ENCODE data around the gene NLGN4Y.

DNA sequence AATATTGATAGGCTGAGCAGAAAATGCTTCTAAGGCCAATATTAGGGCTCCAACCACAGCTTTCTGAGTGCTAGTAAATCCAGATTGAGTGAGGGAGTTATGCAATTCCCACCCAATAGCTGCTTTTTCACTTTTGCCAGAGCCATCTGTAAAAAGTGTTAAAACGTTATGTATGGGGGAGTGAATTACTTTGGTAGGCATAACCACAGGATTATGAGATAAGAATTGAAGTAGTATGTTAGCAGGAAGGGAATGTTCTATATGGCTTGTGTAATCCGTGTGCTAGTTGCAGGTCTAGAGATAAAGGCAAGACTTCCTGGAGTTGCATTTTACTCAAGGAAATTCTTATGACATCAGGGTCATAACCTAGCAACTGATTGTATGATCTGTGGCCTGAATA, 347.6 kb downstream of the NLGN4Y start:
- TF ChIP-seq EP300 (IDR thresholded peaks at IDR 0.05) = no peak
- no peak for TF ChIP-seq POLR2A (IDR thresholded peaks at IDR 0.05)
- TF ChIP-seq, protein P1, sequence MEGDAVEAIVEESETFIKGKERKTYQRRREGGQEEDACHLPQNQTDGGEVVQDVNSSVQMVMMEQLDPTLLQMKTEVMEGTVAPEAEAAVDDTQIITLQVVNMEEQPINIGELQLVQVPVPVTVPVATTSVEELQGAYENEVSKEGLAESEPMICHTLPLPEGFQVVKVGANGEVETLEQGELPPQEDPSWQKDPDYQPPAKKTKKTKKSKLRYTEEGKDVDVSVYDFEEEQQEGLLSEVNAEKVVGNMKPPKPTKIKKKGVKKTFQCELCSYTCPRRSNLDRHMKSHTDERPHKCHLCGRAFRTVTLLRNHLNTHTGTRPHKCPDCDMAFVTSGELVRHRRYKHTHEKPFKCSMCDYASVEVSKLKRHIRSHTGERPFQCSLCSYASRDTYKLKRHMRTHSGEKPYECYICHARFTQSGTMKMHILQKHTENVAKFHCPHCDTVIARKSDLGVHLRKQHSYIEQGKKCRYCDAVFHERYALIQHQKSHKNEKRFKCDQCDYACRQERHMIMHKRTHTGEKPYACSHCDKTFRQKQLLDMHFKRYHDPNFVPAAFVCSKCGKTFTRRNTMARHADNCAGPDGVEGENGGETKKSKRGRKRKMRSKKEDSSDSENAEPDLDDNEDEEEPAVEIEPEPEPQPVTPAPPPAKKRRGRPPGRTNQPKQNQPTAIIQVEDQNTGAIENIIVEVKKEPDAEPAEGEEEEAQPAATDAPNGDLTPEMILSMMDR (IDR thresholded peaks at IDR 0.05) = no peak

Measured in stomach (tissue), 4 donors.